Neural progenitor cell (in vitro differentiated cells): ENCODE results near the gene CSHL1. TPM values are rescaled to one million over a fixed set of nuclear protein-coding genes. Genes with fewer than 3 reads are reported as not detected.
A peak's percentile ranks its signal among the peaks of the same experiment; 100 is the strongest.
"Not testable (repeated sequence)": the region's sequence is repeated elsewhere in the genome, so short reads cannot be mapped to it uniquely, and the experiment has no call there.

ENCODE experiments used
- DNase-seq: peaks from one replicate; pipeline ENCODE4 v3.0.0-alpha.2; 2016; ENCODE audit warnings: low spot score
- H2AFZ ChIP-seq: fragments of 200-600 bp; sonication (generic); replicated peaks from 2 replicates; pipeline ENCODE4 v1.6.1; 2016; ENCODE audit warnings: antibody characterized with exemption
- H3F3A ChIP-seq: fragments of 200-600 bp; sonication (generic); 2 replicates; pipeline ENCODE4 v1.6.1; 2016; ENCODE audit warnings: antibody characterized with exemption, low read depth
- H3K27ac ChIP-seq: fragments of 200-600 bp; sonication (generic); 2 replicates; pipeline ENCODE4 v1.5.1; 2016; ENCODE audit warnings: mild to moderate bottlenecking
- H3K27me3 ChIP-seq: fragments of 200-600 bp; sonication (generic); 2 replicates; pipeline ENCODE4 v1.6.1; 2016; ENCODE audit warnings: mild to moderate bottlenecking, moderate library complexity
- H3K36me3 ChIP-seq: fragments of 200-600 bp; sonication (generic); 2 replicates; pipeline ENCODE4 v1.5.1; 2016
- H3K4me1 ChIP-seq: fragments of 200-600 bp; sonication (generic); 2 replicates; pipeline ENCODE4 v1.6.1; 2016; ENCODE audit warnings: mixed run types
- H3K4me2 ChIP-seq: fragments of 200-600 bp; sonication (generic); 2 replicates; pipeline ENCODE4 v1.6.1; 2016
- H3K4me3 ChIP-seq: fragments of 200-600 bp; sonication (generic); 2 replicates; pipeline ENCODE4 v1.5.1; 2016
- H3K79me2 ChIP-seq: fragments of 200-600 bp; sonication (generic); 2 replicates; pipeline ENCODE4 v1.6.1; 2016; ENCODE audit warnings: low read depth
- H3K9ac ChIP-seq: fragments of 200-600 bp; sonication (generic); 2 replicates; pipeline ENCODE4 v1.6.1; 2016
- H3K9me3 ChIP-seq: fragments of 200-600 bp; sonication (generic); 2 replicates; pipeline ENCODE4 v1.5.1; 2016; ENCODE audit warnings: low read depth
- H4K20me1 ChIP-seq: fragments of 200-600 bp; sonication (generic); 2 replicates; pipeline ENCODE4 v1.6.1; 2016; ENCODE audit warnings: low read depth
- H3K27ac Mint-ChIP-seq: 3 replicates; pipeline ENCODE4 v1.8.0; 2021; ENCODE audit warnings: mixed read lengths
- H3K27me3 Mint-ChIP-seq: 2 replicates; pipeline ENCODE4 v1.8.0; 2022; ENCODE audit warnings: low read depth, mild to moderate bottlenecking, inconsistent platforms, moderate library complexity, mixed read lengths; ENCODE audit not compliant: insufficient read depth
- H3K36me3 Mint-ChIP-seq: 3 replicates; pipeline ENCODE4 v1.8.0; 2021; ENCODE audit warnings: mixed read lengths
- H3K4me1 Mint-ChIP-seq: 3 replicates; pipeline ENCODE4 v1.8.0; 2021; ENCODE audit warnings: mixed read lengths
- H3K4me3 Mint-ChIP-seq: 3 replicates; pipeline ENCODE4 v1.8.0; 2021; ENCODE audit warnings: mild to moderate bottlenecking, moderate library complexity, mixed read lengths
- H3K9me3 Mint-ChIP-seq: 3 replicates; pipeline ENCODE4 v1.8.0; 2020; ENCODE audit warnings: mixed read lengths
- EZH2 ChIP-seq: fragments of 200-600 bp; sonication (generic); IDR thresholded peaks from 2 replicates; pipeline ENCODE4 v1.6.1; 2017; ENCODE audit warnings: antibody characterized with exemption, mild to moderate bottlenecking, moderate library complexity
- EZH2phosphoT487 ChIP-seq: fragments of 200-600 bp; sonication (generic); IDR thresholded peaks from 2 replicates; pipeline ENCODE4 v1.6.1; 2017; ENCODE audit warnings: antibody characterized with exemption
- total RNA-seq: library from RNA; depleted of rRNA; stranded (reverse); fragments of >200 nt; gene quantifications from 2 replicates; pipeline ENCODE4 v1.2.3, GENCODE V29; 2015; ENCODE audit warnings: low replicate concordance
- TF ChIP-seq, protein P1 (sequence below): fragments of 200-600 bp; sonication (generic); IDR thresholded peaks from 2 replicates; pipeline ENCODE4 v1.5.1; 2017; ENCODE audit warnings: antibody characterized with exemption, mild to moderate bottlenecking

CSHL1 gene
- total RNA-seq, 1 donor from 2014 or later: not detected

DNA sequence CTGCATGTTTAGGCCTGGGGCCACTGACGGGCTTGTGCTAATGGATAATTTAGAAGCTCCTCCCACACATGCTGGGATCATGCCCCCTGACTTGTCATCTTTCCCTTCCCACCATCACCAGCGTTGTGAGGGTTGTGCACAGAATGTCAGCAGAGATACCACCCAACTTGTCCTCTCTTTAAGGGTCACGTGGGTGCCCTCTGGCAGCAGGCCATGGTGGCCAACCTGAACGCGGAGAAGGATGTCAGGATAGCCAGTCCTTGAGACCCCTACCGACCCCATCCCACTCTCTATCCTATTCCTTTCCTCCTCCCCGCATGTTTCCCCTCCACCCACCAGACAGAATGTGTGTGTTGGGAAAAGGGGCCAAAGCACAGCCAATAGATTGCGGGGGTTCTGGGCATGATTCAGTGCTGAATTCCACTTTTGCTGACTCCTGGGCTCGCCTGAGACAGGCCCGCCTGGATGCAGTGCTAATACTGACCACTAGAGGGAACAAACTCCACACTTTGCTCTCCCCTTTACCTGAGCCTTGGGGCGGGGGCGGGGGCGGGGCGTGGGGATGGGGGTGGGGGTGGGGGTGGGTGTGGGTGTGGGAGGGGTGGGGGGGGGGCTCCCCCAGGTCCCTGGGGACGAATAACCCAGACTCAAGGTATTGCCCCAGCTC, 29.0 kb downstream of the CSHL1 start, which contains the start of gene GH2:
TSS of gene GH2 (minus strand) at position 10 of the 667 bp plus-strand sequence. CDS start 143 bp downstream, outside the sequence.
- Histone ChIP-seq H3K36me3 (no peaks in the 10 kb centered on the region), H3K4me3 (no peak within 1 kb of the TSS), H3K27ac (no peak within 1 kb of the TSS), H3K4me2 (no peak within 1 kb of the TSS), H3K27me3 (no peaks in the 10 kb centered on the region), H4K20me1 (no peaks in the 10 kb centered on the region), H3K4me1 (no peaks in the 10 kb centered on the region), H3K9me3 (no peaks in the 10 kb centered on the region), H2AFZ (peak within 1 kb of the TSS; percentile 87), H3F3A (peaks cover 4% of the 10 kb centered on the region), H3K79me2 (no peaks in the 10 kb centered on the region), H3K9ac (no peak within 1 kb of the TSS)
- Mint-ChIP-seq H3K27me3 (peaks cover 8% of the 10 kb centered on the region), H3K27ac (no peak within 1 kb of the TSS), H3K9me3 (no peaks in the 10 kb centered on the region), H3K4me3 (peak within 1 kb of the TSS; percentile 67), H3K4me1 (no peaks in the 10 kb centered on the region), H3K36me3 (no peaks in the 10 kb centered on the region)
- peak; percentile 58 for DNase-seq
- no peak for TF ChIP-seq EZH2phosphoT487
- TF ChIP-seq EZH2: no peak
- TF ChIP-seq, protein P1, sequence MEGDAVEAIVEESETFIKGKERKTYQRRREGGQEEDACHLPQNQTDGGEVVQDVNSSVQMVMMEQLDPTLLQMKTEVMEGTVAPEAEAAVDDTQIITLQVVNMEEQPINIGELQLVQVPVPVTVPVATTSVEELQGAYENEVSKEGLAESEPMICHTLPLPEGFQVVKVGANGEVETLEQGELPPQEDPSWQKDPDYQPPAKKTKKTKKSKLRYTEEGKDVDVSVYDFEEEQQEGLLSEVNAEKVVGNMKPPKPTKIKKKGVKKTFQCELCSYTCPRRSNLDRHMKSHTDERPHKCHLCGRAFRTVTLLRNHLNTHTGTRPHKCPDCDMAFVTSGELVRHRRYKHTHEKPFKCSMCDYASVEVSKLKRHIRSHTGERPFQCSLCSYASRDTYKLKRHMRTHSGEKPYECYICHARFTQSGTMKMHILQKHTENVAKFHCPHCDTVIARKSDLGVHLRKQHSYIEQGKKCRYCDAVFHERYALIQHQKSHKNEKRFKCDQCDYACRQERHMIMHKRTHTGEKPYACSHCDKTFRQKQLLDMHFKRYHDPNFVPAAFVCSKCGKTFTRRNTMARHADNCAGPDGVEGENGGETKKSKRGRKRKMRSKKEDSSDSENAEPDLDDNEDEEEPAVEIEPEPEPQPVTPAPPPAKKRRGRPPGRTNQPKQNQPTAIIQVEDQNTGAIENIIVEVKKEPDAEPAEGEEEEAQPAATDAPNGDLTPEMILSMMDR: peak; percentile 58

DNA sequence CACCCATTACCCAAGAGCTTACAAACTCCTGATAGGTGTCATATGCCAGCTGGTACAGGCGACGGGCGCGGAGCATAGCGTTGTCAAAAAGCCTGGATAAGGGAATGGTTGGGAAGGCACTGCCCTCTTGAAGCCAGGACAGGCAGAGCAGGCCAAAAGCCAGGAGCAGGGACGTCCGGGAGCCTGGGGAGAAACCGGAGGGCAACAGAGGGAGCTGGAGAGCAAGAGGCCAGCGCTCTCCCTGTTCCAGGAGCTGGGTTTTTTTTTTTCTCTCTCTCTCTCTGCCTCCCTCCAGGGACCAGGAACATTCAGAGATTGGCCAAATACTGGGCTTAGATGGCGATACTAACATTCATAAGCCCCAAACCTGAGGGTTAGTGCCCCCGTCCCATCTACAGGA, 29.7 kb downstream of the CSHL1 start:
- not testable (repeated sequence) for H4K20me1 ChIP-seq, H3K27me3 ChIP-seq, H3K36me3 ChIP-seq, H3K9ac ChIP-seq, H3K4me1 ChIP-seq, H3K27ac ChIP-seq, H3K79me2 ChIP-seq, H3K9me3 ChIP-seq, H3K4me2 ChIP-seq, H3K36me3 Mint-ChIP-seq, H3K4me1 Mint-ChIP-seq, H3K4me3 Mint-ChIP-seq, H3K9me3 Mint-ChIP-seq, H3K27ac Mint-ChIP-seq, H3K27me3 Mint-ChIP-seq, H3K4me3 ChIP-seq, H3F3A ChIP-seq
- peak overlapping the region; percentile 87 for H2AFZ ChIP-seq
- peak; percentile 58 for DNase-seq
- TF ChIP-seq, protein P1: peak; percentile 31

DNA sequence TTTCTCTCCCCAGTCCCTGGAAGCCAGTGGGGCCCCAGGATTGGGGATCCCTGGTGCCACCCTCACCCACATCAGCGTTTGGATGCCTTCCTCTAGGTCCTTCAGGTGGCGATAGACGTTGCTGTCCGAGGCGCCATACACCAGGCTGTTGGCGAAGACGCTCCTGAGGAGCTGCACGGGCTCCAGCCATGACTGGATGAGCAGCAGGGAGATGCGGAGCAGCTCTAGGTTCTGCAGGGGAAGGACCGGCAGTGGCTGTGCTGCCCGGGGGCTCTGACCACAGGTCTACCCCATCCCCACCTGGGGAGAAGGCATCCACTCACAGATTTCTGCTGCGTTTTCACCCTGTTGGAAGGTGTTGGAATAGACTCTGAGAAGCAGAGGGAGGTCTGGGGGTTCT, 30.4 kb downstream of the CSHL1 start:
- Histone ChIP-seq H3K4me1 (no peaks in the 10 kb centered on the region), H3K4me2 (no peak overlapping the region), H3K36me3 (no peaks in the 10 kb centered on the region), H3K9me3 (no peaks in the 10 kb centered on the region), H2AFZ (peak overlapping the region; percentile 87), H3K27me3 (no peaks in the 10 kb centered on the region), H4K20me1 (no peaks in the 10 kb centered on the region), H3K9ac (no peak overlapping the region), H3K4me3 (no peak overlapping the region), H3F3A (peaks cover 4% of the 10 kb centered on the region), H3K79me2 (no peaks in the 10 kb centered on the region), H3K27ac (no peak overlapping the region)
- no peak overlapping the region for H3K4me3 Mint-ChIP-seq
- H3K27ac Mint-ChIP-seq: no peak overlapping the region
- no peaks in the 10 kb centered on the region for H3K4me1 Mint-ChIP-seq
- DNase-seq: no peak
- TF ChIP-seq EZH2phosphoT487 (no peak), EZH2 (no peak)
- TF ChIP-seq, protein P1: no peak
- no peaks in the 10 kb centered on the region for H3K36me3 Mint-ChIP-seq
- H3K9me3 Mint-ChIP-seq: no peaks in the 10 kb centered on the region
- peaks cover 8% of the 10 kb centered on the region for H3K27me3 Mint-ChIP-seq

DNA sequence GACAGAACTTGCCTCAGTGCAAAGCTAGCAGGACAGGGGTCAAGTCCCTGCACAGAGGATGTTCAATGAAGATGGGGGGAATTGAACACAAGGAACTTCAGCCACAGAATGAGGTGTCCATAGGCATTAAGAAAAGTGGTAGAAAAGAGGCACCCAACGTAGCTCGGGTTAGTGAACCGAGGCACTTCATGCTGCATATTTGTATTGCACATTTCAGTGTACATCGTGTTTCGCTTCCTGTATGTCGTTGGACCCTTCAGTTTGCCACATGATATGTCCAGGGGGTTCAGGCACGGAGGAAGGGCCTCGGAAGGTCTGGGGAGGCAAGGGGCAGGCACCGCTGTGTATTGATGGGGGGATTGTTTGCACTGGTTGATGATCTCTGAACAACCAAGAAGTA, 32.6 kb downstream of the CSHL1 start:
- not testable (repeated sequence) for H3K27me3 ChIP-seq, H3F3A ChIP-seq, H2AFZ ChIP-seq, H3K4me1 Mint-ChIP-seq, H3K79me2 ChIP-seq, H3K4me1 ChIP-seq, H3K9me3 ChIP-seq, H3K4me3 ChIP-seq, H3K4me3 Mint-ChIP-seq, H3K36me3 ChIP-seq, H3K4me2 ChIP-seq, H3K27ac Mint-ChIP-seq, H3K9ac ChIP-seq, H3K36me3 Mint-ChIP-seq, H3K9me3 Mint-ChIP-seq, H4K20me1 ChIP-seq, H3K27ac ChIP-seq, DNase-seq
- peaks cover 11% of the 10 kb centered on the region for H3K27me3 Mint-ChIP-seq

DNA sequence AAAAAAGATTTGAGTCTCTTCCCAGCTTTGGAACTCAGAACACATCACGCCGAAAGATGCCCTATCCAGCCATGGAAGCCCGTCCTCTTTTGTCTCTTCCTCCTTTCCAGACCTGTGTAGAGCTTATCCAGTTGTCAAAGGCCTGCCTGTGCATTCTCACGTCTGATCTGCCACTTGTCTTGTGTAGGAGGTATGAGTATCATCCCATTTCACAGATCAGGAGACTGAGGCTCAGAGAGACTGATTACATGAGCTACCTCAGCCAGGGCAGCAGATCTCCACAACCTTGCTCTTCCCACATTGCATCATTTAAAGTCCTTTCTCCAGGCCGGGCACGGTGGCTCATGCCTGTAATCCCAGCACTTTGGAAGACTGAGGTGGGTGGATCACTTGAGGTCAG, 36.4 kb downstream of the CSHL1 start:
- not testable (repeated sequence) for H3K4me2 ChIP-seq, DNase-seq, H3K27ac ChIP-seq, H3K4me3 ChIP-seq, H2AFZ ChIP-seq, H3K36me3 Mint-ChIP-seq, H4K20me1 ChIP-seq, H3K4me1 ChIP-seq, H3F3A ChIP-seq, H3K27me3 Mint-ChIP-seq, H3K9ac ChIP-seq, H3K9me3 Mint-ChIP-seq, H3K27ac Mint-ChIP-seq, H3K9me3 ChIP-seq, H3K27me3 ChIP-seq, H3K79me2 ChIP-seq, H3K36me3 ChIP-seq, H3K4me1 Mint-ChIP-seq
- H3K4me3 Mint-ChIP-seq: peak overlapping the region; percentile 24

DNA sequence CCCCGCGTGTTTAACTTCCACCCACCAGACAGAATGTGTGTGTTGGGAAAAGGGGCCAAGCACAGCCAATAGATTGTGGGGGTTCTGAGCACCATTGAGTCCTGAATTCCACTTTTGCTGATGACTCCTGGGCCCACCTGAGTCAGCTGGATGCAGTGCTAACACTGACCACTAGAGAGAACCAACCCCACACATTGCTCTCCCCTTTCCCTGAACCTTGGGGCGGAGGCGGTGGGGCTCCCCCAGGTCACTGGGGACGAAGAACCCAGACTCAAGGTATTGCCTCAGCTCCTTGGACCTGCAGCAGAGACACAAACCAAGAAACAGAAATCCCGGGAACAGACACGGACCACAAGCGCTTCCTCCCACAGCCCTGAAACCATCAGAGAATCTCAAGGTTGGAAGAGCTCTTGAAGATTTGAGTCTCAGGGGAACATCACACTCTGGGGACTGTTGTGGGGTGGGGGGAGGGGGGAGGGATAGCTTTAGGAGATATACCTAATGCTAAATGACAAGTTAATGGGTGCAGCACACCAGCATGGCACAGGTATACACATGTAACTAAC, 36.9 kb downstream of the CSHL1 start:
- DNase-seq, H3K4me3 ChIP-seq, H3K4me1 Mint-ChIP-seq, H3K4me3 Mint-ChIP-seq, H3K36me3 ChIP-seq, H3F3A ChIP-seq, H4K20me1 ChIP-seq, H3K4me1 ChIP-seq, H3K9ac ChIP-seq, H3K27me3 Mint-ChIP-seq, H3K79me2 ChIP-seq, H3K27ac Mint-ChIP-seq, H3K27me3 ChIP-seq, H2AFZ ChIP-seq, H3K27ac ChIP-seq, H3K9me3 Mint-ChIP-seq, H3K9me3 ChIP-seq, H3K4me2 ChIP-seq, H3K36me3 Mint-ChIP-seq: not testable (repeated sequence)
